GM10266 (cell line): ENCODE measurements around the gene NEK3.
"Not testable (repeated sequence)": the region's sequence is repeated elsewhere in the genome, so short reads cannot be mapped to it uniquely, and the experiment has no call there.

Experiments used
- DNase-seq: peaks from one replicate; pipeline ENCODE4 v3.0.0; 2012; ENCODE audit errors: extremely low spot score
- CTCF ChIP-seq: IDR thresholded peaks from 2 replicates; pipeline ENCODE4 v1.5.1; 2012; ENCODE audit warnings: mild to moderate bottlenecking, low read depth; ENCODE audit not compliant: control insufficient read depth, insufficient read depth; ENCODE audit errors: missing control alignments

The NEK3 gene

GRCh38 chr13:52096748-52097147 is 62.6 kb downstream of the NEK3 start:
- DNase-seq: no peak
- no peak for TF ChIP-seq CTCF

GRCh38 chr13:52096062-52096461 is 63.3 kb downstream of the NEK3 start:
- no peak for DNase-seq

GRCh38 chr13:52092087-52092486 is 67.3 kb downstream of the NEK3 start:
- no peak for TF ChIP-seq CTCF
- no peak for DNase-seq

More at GRCh38 chr13:52096062-52096461, 63.3 kb downstream of the NEK3 start:
- TF ChIP-seq CTCF: no peak

- no peak for TF ChIP-seq CTCF
- no peak for DNase-seq
Measured at GRCh38 chr13:52091473-52091872, 67.9 kb downstream of the NEK3 start.

- TF ChIP-seq CTCF: no peak
- DNase-seq: no peak
Measured at GRCh38 chr13:52085421-52085820, 74.0 kb downstream of the NEK3 start.

GRCh38 chr13:52084981-52085380 is 74.4 kb downstream of the NEK3 start:
- DNase-seq: not testable (repeated sequence)
